HFF-Myc (cell line): ENCODE measurements around the gene RNU1-2.
A peak's percentile ranks its signal among the peaks of the same experiment; 100 is the strongest.
"Not testable (repeated sequence)": the region's sequence is repeated elsewhere in the genome, so short reads cannot be mapped to it uniquely, and the experiment has no call there.

Experiments
- DNase-seq: peaks from one replicate; pipeline ENCODE4 v3.0.0-alpha.2; 2011; ENCODE audit warnings: low read depth; ENCODE audit errors: extremely low read depth
- H3K4me3 ChIP-seq: replicated peaks from 2 replicates; pipeline ENCODE4 v1.5.1; 2011; ENCODE audit warnings: low read depth, mild to moderate bottlenecking, control low read depth, low read length

RNU1-2 gene

GRCh38 chr1:16895598-16896315 is at the start of gene RNU1-2:
TSS of gene RNU1-2 (plus strand) at chr1:16895980.
- DNase-seq, result peak; percentile 100

GRCh38 chr1:16856201-16856600 is 39.6 kb upstream of the RNU1-2 start:
- DNase-seq, result not testable (repeated sequence)

More at GRCh38 chr1:16895598-16896315, at the start of gene RNU1-2:
- H3K4me3 ChIP-seq, result peak within 1 kb of the TSS; percentile 32

DNA sequence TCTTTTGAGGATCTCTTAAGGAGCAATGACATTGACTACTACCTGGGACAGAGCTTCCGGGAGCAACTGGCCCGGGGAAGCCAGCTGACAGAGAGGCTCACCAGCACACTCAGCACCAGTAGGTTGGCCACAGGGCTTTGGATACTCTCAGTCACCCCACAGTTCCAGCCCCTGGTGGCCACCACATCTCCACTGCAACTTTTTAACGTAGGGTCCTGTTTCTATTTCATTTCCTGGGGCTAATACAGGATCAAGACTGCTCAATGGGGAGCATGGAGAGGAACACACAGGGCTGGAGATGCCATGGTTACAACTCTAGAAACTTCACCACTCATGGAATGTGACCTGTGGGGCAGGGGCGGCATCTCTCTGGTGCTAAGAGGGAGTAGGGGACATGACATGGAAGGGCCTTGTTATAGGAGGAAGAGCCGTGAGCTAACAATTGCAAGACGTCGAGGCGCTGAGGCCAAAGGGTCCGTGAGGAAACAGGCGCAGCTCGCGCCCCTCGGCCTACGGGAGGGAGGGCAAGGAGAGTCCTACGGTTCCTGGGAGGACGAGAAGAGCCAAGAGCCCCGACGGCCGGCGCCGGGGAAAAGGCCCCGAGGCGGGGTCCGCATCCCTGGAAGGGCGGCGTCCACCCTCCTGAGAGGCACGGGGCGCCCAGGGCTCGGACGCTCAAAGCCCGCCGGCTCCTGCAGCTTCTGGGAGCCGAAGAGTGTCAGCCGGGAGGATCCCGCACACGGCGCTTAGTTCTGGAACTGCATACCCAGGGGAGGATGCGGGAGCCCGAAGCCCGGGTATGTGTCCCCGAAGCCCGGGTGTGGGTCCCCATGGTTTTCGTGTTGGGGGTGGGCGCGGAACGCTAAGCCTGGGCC is 36.4 kb upstream of the RNU1-2 start:
- not testable (repeated sequence) for H3K4me3 ChIP-seq

More at GRCh38 chr1:16856201-16856600, 39.6 kb upstream of the RNU1-2 start:
- H3K4me3 ChIP-seq, result not testable (repeated sequence)

GRCh38 chr1:16860048-16860447 is 35.7 kb upstream of the RNU1-2 start:
- not testable (repeated sequence) for DNase-seq, H3K4me3 ChIP-seq

More for the DNA sequence above, 36.4 kb upstream of the RNU1-2 start:
- DNase-seq, result not testable (repeated sequence)

- DNase-seq, H3K4me3 ChIP-seq: not testable (repeated sequence)
These were observed 33.9 kb upstream of the RNU1-2 start for GRCh38 chr1:16861832-16862245.

DNA sequence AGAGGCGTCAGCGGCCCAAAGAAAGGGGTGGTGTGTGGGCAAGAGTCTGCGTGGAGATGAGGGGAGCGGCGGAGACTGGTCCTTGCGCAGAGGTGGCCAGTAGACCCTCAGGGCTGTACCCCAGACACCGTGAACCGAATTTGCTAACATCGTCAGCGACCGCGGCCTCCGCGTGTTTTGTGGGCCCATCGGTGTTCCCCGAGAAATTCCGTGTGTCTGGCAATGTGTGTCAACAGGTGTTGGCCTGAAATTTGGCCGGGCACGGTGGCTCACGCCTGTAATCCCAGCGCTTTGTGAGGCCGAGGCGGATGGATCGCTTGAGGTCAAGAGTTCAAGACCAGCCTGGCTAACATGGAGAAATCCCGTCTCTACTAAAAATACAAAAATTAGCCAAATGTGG is 33.4 kb upstream of the RNU1-2 start:
- DNase-seq, H3K4me3 ChIP-seq: not testable (repeated sequence)

DNA sequence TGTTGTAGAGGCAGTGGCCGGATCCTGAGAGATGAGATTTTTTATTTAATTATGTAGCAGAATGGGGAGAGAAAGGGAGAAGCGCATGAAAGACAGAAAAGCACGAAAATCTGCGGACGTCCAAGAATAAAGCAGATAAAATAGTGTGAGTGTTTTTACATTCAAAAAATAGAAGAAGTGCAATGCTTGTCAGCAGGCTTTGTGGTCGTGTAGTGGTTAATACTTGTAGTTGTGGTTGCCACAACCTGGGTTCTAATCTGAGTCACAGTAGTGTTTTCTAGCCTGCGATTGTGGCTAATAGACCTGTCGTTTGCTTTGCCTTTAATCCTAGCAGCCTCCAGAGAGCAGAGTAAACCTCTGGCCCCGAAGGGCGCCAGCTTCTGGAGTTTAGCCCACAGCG is 32.8 kb upstream of the RNU1-2 start:
- not testable (repeated sequence) for DNase-seq, H3K4me3 ChIP-seq

DNA sequence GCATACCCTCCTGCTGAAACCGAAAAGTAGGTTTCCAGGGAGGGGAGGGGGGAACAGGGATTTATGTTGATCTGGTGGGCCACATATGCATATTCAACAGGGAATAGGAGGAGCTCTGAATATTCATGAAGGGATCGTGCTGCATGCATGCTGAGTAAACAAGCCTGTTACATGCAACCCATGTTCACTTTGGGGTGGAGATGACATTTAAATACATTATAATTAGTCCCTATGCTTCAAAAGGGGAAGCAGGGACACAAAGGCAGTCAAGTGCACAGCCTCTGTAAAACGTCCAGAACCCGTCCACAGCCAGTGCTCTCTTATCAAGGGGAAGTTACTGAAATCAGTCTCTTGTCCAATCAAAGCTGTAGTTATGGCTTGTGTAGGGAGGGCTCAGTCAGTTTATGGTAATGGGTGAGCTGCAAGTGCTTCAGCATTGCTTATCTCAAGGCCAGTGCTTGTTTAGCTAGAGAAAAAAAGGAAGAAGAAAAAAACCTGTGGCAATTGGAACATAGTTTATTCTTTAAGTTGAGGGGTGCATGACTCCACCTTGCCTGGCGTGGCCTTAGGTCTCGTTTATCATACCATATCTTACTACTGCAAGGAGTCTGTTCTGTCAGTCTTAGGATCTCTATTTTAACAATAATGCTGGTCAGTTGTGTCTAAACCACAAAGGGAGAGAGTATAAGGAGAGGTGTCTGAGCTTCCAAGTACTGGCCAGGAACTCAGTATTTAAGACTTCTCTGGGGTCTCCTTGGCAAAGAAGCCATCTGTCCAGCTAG is 28.7 kb upstream of the RNU1-2 start:
- not testable (repeated sequence) for DNase-seq, H3K4me3 ChIP-seq

DNA sequence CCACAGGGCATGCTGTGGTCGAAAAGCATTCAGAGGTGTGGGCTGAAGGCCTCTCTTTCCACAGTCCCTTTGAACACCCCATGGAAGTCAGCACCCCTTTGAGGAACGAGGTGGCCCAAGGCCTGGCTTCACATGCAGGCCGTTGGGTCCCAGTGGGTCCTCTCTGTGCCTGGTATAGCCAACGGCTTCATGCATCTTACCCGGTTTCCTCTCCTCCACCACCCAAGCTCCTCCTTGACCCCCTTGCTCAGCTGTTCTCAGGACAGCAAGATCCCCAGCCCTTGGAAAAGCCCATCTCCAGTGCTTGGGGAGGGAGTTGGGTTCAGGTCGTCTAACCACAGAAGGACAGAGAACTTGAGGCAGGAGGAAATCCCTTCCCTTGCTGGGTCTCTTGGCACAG is 27.0 kb upstream of the RNU1-2 start:
- H3K4me3 ChIP-seq, DNase-seq: not testable (repeated sequence)

DNA sequence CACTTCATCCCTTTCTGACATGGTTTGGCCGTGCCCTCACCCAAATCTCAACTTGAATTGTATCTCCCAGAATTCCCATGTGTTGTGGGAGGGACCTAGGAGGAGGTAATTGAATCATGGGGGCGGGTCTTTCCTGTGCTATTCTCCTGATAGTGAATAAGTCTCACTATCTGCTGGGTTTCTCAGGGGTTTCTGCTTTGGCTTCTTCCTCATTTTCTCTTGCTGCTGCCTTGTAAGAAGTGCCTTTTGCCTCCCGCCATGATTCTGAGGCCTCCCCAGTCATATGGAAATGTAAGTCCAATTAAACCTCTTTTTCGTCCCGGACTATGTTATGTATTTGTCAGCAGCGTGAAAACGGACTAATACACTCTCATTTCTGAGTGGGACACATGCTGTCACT is 25.8 kb upstream of the RNU1-2 start:
- not testable (repeated sequence) for H3K4me3 ChIP-seq, DNase-seq

GRCh38 chr1:16871171-16871570 is 24.6 kb upstream of the RNU1-2 start:
- H3K4me3 ChIP-seq, DNase-seq: not testable (repeated sequence)

GRCh38 chr1:16872152-16873075 is 23.4 kb upstream of the RNU1-2 start:
- peak; percentile 96 for DNase-seq
- H3K4me3 ChIP-seq, result peak overlapping the region; percentile 27

GRCh38 chr1:16873076-16873879 is 22.5 kb upstream of the RNU1-2 start:
- not testable (repeated sequence) for DNase-seq
- peak overlapping the region; percentile 27 for H3K4me3 ChIP-seq

- H3K4me3 ChIP-seq, DNase-seq: not testable (repeated sequence)
These were observed 20.6 kb upstream of the RNU1-2 start for GRCh38 chr1:16874968-16875765.

GRCh38 chr1:16881742-16882141 is 14.0 kb upstream of the RNU1-2 start:
- not testable (repeated sequence) for DNase-seq, H3K4me3 ChIP-seq
